ENCODE data around the gene DGCR6L.

DGCR6L gene

GRCh38 chr22:20299746-20300136, 20.1 kb downstream of the DGCR6L start:
- TF ChIP-seq CTCF (IDR thresholded peaks at IDR 0.05) = no peak
- H3K36me3 Mint-ChIP-seq (ENCODE audit: low read depth) = no peaks in the 10 kb centered on the region
- H3K27me3 Mint-ChIP-seq (ENCODE audit: low read depth, poor library complexity) = peaks cover 79% of the 10 kb centered on the region

GRCh38 chr22:20298803-20299745, 20.8 kb downstream of the DGCR6L start:
- peak overlapping the region; percentile 67 for H3K4me3 Mint-ChIP-seq
- TF ChIP-seq CTCF (IDR thresholded peaks at IDR 0.05) = no peak
- H3K27me3 Mint-ChIP-seq (ENCODE audit: low read depth, poor library complexity) = peaks cover 86% of the 10 kb centered on the region
- DNase-seq = peak; percentile 98
- H3K4me1 Mint-ChIP-seq = peaks cover 4% of the 10 kb centered on the region
- H3K9me3 Mint-ChIP-seq = no peaks in the 10 kb centered on the region
- H3K36me3 Mint-ChIP-seq (ENCODE audit: low read depth) = no peaks in the 10 kb centered on the region
- no peak overlapping the region for H3K27ac Mint-ChIP-seq

More at GRCh38 chr22:20299746-20300136, 20.1 kb downstream of the DGCR6L start:
- Mint-ChIP-seq H3K9me3 (no peaks in the 10 kb centered on the region), H3K4me3 (peak overlapping the region; percentile 58), H3K27ac (no peak overlapping the region), H3K4me1 (peaks cover 4% of the 10 kb centered on the region)
- no peak for DNase-seq

DNA sequence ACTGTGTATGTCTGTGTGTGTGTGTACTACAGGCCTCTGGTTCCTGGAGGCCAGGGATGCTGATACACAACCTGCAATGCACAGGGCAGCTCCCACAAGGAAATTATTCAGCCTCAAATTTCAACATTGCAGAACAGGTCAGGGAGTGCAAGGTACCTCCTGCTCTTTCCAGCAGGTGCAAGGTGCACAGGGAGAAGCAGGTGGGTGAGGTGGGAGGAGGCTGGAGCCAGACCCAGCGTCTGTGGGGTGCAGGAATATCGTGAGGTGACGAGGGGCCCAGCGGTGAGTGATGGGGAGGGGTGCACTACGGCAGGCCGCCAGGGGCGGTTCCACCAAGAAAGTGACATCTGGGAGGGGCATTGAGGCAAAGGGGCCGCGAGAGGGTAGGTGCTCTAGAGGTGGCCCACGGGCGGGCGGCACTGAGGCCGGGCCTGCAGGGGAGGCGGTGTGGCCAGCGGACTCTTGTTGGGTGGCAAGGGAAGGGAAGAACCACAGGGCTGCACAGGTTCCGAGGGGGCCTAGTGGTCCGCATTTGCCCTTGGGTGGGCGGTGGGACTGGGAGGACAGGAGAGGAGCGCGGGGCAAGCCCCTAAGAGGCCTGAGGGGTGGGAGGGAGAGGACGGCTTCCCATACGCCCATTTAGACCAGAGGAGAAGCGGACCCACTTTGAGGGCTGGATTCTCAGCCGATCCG, 21.6 kb downstream of the DGCR6L start:
- TF ChIP-seq CTCF (IDR thresholded peaks at IDR 0.05) = no peak
- peak overlapping the region; percentile 56 for H3K4me3 Mint-ChIP-seq
- no peak for DNase-seq
- peaks cover 90% of the 10 kb centered on the region for H3K27me3 Mint-ChIP-seq (ENCODE audit: low read depth, poor library complexity)
- no peaks in the 10 kb centered on the region for H3K36me3 Mint-ChIP-seq (ENCODE audit: low read depth)
- peaks cover 4% of the 10 kb centered on the region for H3K4me1 Mint-ChIP-seq
- no peaks in the 10 kb centered on the region for H3K9me3 Mint-ChIP-seq
- H3K27ac Mint-ChIP-seq = no peak overlapping the region

DNA sequence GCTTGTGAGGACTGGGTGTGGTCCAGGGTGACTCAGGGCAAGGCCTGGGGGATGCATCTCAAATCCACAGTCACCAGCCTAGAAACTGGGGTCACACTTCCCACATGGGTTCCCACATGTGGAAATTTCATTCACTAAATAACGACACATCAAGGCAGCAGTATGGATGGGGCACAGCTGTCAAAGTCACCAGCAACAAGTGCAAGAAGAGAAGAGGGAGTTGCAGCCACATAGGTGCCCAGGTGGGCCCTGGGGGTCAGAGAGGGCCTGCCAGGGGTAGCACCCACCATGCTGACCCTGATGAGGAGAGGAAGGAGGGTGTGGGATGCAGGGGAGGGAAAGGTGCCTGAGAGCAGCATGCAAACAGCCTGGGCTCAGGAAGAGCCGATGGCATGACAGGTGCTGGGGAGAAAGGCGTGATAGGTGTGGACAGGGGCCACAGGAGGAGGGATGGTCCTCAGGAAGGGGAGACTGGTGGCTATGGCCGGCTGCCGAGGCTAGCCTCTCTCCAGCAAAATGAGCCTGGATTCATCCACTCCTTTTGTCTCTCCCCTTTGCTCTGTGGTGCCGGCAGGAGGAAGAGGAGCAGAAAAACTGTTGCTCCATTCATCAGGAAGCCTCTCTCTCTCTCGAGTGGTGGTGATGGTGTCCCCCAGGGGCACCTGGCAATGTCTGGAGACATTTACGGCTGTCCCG, 22.3 kb downstream of the DGCR6L start:
- peaks cover 9% of the 10 kb centered on the region for H3K4me1 Mint-ChIP-seq
- peak overlapping the region; percentile 56 for H3K4me3 Mint-ChIP-seq
- no peaks in the 10 kb centered on the region for H3K9me3 Mint-ChIP-seq
- H3K27ac Mint-ChIP-seq = no peak overlapping the region
- no peak for DNase-seq
- H3K36me3 Mint-ChIP-seq (ENCODE audit: low read depth) = no peaks in the 10 kb centered on the region
- no peak for TF ChIP-seq CTCF (IDR thresholded peaks at IDR 0.05)
- peaks cover 92% of the 10 kb centered on the region for H3K27me3 Mint-ChIP-seq (ENCODE audit: low read depth, poor library complexity)

DNA sequence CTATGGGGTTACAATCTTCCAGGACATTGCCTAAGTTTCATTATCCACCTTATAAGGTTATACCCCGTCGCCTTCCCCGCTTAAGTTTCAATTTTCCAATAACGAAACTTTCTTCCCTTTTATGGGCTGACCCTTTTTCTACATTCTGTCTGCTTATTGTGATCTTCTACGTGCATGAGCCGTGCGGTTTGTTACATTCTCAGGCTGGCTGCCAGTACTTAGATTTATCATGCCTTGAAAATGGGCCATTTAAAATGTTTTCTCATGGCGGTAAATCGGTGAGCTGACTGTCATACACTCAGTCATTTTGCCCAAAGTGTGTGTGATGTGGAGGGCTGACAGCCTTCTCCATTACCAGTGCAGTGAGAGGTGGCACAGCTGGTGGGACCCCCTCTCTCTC, 23.3 kb downstream of the DGCR6L start:
- Mint-ChIP-seq H3K4me3 (no peak overlapping the region), H3K27me3 (ENCODE audit: low read depth, poor library complexity) (peaks cover 92% of the 10 kb centered on the region), H3K4me1 (peaks cover 15% of the 10 kb centered on the region), H3K9me3 (no peaks in the 10 kb centered on the region), H3K36me3 (ENCODE audit: low read depth) (no peaks in the 10 kb centered on the region), H3K27ac (peak overlapping the region; percentile 16)
- DNase-seq = no peak
- TF ChIP-seq CTCF (IDR thresholded peaks at IDR 0.05) = no peak

Data from nephron progenitor cell (in vitro differentiated cells).